Right lobe of liver (tissue), 6 donors: ENCODE measurements around the gene PARVG. TPM values are rescaled to one million over a fixed set of nuclear protein-coding genes. Genes with fewer than 3 reads are reported as not detected.
A peak's percentile ranks its signal among the peaks of the same experiment; 100 is the strongest.

Source experiments
- ATAC-seq, 4 donors: fragments of 200-7000 bp; cut with Tn5 transposase; one replicate each; pipeline ENCODE4 v1.9.1; 2020; ENCODE audit warnings: mild to moderate bottlenecking in 4 of 4, moderate library complexity in 4 of 4
- DNase-seq, 3 donors: peaks; one replicate each; pipeline ENCODE4 v3.0.0-alpha.2; 2020
- H3K27ac ChIP-seq, 3 donors: fragments of 200-600 bp; one replicate each; pipeline ENCODE4 v1.8.0; 2022
- H3K27me3 ChIP-seq, 2 donors: fragments of 200-600 bp; one replicate each; pipeline ENCODE4 v1.8.0; 2022
- H3K36me3 ChIP-seq, 4 donors: fragments of 200-600 bp; sonication (generic) in 1 of 4; one replicate each; pipeline versions ENCODE4 v1.5.1 to v1.8.0; 2017 to 2022; ENCODE audit warnings: control low read depth in 1 of 4
- H3K4me1 ChIP-seq, 4 donors: fragments of 200-600 bp; sonication (generic) in 1 of 4; one replicate each; pipeline versions ENCODE4 v1.5.1 to v1.8.0; 2017 to 2022; ENCODE audit warnings: control low read depth in 1 of 4
- H3K4me3 ChIP-seq, 3 donors: fragments of 200-600 bp; one replicate each; pipeline ENCODE4 v1.8.0; 2022
- H3K9me3 ChIP-seq, 4 donors: fragments of 200-600 bp; sonication (generic) in 1 of 4; one replicate each; pipeline versions ENCODE4 v1.5.1 to v1.8.0; 2017 to 2022; ENCODE audit warnings: control low read depth in 1 of 4
- POLR2A ChIP-seq: fragments of 450-650 bp; IDR thresholded peaks from one replicate; pipeline ENCODE4 v1.6.1; 2017; ENCODE audit warnings: antibody characterized with exemption, mild to moderate bottlenecking
- WGBS: methylation state at CpG from one replicate; pipeline ENCODE4 v1.1.6; 2018; ENCODE audit warnings: low coverage, low lambda C conversion rate; ENCODE audit not compliant: insufficient coverage; ENCODE audit errors: missing lambda C conversion rate; 5-methylcytosine and 5-hydroxymethylcytosine counted together
- intact Hi-C, 2 donors: fragments of 100-400 bp; cut with DNase I; formaldehyde crosslinking; loops; one replicate each; pipeline versions ENCODE4 v1.11.2 to v1.14.1; 2022
- total RNA-seq, 6 experiments: library from RNA; depleted of rRNA in 2 of 6; stranded (reverse); fragments of >200 nt in 2 of 6; fragmentation: NEBNext Ultra II Directional in 3 of 6; extraction: Animal tissue kit (Norgen Biotek cat#: 25700) in 3 of 6; gene quantifications; one replicate each; pipeline versions ENCODE4 v1.1.0 to v1.2.4, GENCODE V29; 2016 to 2023
- TF ChIP-seq, protein P1 (sequence below), 4 donors: fragments of 200-600 bp in 3 of 4; fragments of 450-650 bp in 1 of 4; IDR thresholded peaks; one replicate each; pipeline versions ENCODE4 v1.5.1 to v1.8.0; 2016 to 2022; ENCODE audit warnings: antibody characterized with exemption in 4 of 4, mild to moderate bottlenecking in 2 of 4
- donor health status: DM: no; HTN: yes; CAD: no.
- donor health status: DM: no; HTN: no; CAD: no.
- donor health status: DM: no; HTN: no; CAD: no.
- donor health status: DM: no; HTN: yes; CAD: no.
- donor health status: DM: no; HTN: yes; CAD: no.

Gene PARVG
- total RNA-seq, 6 experiments from 2014 or later = 3.7 to 10.8 (median 7.9) TPM

DNA sequence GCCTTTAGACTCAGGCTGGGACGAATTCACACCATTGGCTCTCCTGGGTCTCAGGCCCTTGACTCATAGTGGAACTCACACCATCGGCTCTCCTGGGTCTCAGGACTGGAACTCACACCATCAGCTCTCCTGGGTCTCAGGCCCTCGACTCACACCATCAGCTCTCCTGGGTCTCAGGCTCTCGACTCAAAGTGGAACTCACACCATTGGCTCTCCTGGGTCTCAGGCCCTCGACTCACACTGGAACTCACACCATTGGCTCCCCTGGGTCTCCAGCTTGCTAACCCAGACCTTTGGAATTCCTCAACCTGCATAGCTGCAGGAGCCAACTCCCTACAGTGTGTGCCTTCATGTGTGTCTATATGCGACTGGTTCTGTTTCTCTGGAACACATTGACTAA is 75.4 kb downstream of the PARVG start:
- no peaks in the 10 kb centered on the region for H3K4me1 ChIP-seq
- peak in 1 of 3 donors; percentile 14 for DNase-seq
- intact Hi-C loops = no loop called here
- H3K27ac ChIP-seq = no peak overlapping the region
- no peaks in the 10 kb centered on the region for H3K36me3 ChIP-seq
- ATAC-seq = no peak
- TF ChIP-seq, protein P1, sequence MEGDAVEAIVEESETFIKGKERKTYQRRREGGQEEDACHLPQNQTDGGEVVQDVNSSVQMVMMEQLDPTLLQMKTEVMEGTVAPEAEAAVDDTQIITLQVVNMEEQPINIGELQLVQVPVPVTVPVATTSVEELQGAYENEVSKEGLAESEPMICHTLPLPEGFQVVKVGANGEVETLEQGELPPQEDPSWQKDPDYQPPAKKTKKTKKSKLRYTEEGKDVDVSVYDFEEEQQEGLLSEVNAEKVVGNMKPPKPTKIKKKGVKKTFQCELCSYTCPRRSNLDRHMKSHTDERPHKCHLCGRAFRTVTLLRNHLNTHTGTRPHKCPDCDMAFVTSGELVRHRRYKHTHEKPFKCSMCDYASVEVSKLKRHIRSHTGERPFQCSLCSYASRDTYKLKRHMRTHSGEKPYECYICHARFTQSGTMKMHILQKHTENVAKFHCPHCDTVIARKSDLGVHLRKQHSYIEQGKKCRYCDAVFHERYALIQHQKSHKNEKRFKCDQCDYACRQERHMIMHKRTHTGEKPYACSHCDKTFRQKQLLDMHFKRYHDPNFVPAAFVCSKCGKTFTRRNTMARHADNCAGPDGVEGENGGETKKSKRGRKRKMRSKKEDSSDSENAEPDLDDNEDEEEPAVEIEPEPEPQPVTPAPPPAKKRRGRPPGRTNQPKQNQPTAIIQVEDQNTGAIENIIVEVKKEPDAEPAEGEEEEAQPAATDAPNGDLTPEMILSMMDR (IDR thresholded peaks at IDR 0.05) = no peak
- no peak for TF ChIP-seq POLR2A
- H3K4me3 ChIP-seq = no peak overlapping the region
- no CpG with 5 or more reads among the region's 6 CpGs for WGBS
- no peaks in the 10 kb centered on the region for H3K27me3 ChIP-seq
- no peaks in the 10 kb centered on the region for H3K9me3 ChIP-seq

DNA sequence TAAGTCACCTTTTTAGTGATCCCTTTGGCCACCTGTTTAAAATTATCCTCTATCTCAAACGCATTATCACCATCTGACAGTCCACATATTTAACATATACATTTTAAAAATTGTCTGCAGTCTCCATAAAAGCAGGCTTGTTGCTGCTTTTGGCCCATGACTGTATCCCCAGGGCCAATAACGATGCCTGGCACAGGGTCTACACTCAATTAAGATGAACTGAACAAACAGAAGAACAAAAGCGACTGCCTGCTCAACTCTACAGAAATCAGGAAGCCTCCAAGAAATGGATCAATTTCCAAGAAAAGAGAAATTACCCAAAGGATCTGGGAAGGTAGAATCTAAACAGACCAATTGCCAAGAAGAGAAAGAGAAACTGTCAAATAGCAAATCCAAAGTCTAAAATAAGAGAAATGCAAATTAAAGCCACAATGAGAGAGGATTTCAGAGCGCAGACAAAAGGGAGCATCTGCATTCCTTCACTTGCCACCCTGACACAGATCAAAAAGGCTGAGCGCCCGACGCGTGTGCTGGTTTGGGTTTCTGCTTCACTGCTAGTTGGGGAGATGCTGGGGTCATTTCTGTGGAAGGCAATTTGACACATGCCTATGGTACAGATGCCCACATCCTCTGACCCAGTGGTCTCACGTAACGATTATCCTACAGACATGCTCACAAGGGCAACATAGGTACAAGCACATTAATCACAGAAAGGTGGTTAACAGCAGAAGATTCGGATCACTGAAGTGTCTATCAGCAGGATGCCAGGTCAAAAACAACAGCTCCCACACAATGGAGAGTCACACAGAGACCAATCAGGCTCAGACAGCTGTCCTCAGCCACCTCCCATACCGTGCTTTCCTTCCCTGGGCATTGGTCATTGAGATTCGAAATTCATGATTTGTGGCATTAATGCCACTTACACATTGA is 76.1 kb downstream of the PARVG start:
- H3K9me3 ChIP-seq = no peaks in the 10 kb centered on the region
- no peaks in the 10 kb centered on the region for H3K27me3 ChIP-seq
- H3K4me3 ChIP-seq = no peak overlapping the region
- no peak overlapping the region for H3K27ac ChIP-seq
- 41% methylated on average over 11 of the region's 13 CpGs for WGBS
- ATAC-seq (no peak), DNase-seq (peak in 1 of 3 donors; percentile 9)
- no peaks in the 10 kb centered on the region for H3K36me3 ChIP-seq
- TF ChIP-seq, protein P1 (IDR thresholded peaks at IDR 0.05) = no peak
- intact Hi-C loops = no loop called here
- H3K4me1 ChIP-seq = no peaks in the 10 kb centered on the region

Other genes with a start within 250 kb of the PARVG start
- 10 to 100 TPM; 17.5 to 39.5 (median 21.0) TPM for gene SAMM50, start 225.5 kb upstream of the PARVG start, total RNA-seq
- gene PARVB, start 156.6 kb upstream of the PARVG start, total RNA-seq = 10 to 100 TPM; 14.2 to 21.3 (median 15.2) TPM
- under 1 TPM; 0.05 to 0.31 (median 0.17) TPM for gene SHISAL1, start 132.0 kb downstream of the PARVG start, total RNA-seq